H9 (cell line): Measurements from ENCODE around the gene HLA-F. TPM values are rescaled to one million over a fixed set of nuclear protein-coding genes. Genes with fewer than 3 reads are reported as not detected.

Experiments used
- DNase-seq: peaks from one replicate; pipeline ENCODE4 v3.0.0-alpha.2; 2017
- H2AFZ ChIP-seq: one replicate; pipeline ENCODE4 v1.6.1; 2013; ENCODE audit warnings: mild to moderate bottlenecking, low read length, control low read depth, moderate library complexity
- H2AK5ac ChIP-seq: 2 replicates; pipeline ENCODE4 v1.6.1; 2013; ENCODE audit warnings: low read length, control low read depth, mixed read lengths; ENCODE audit not compliant: insufficient read length
- H2BK120ac ChIP-seq: one replicate; pipeline ENCODE4 v1.6.1; 2013; ENCODE audit warnings: low read depth, mild to moderate bottlenecking, low read length, control low read depth, inconsistent platforms; ENCODE audit not compliant: poor library complexity, severe bottlenecking
- H2BK12ac ChIP-seq: 2 replicates; pipeline ENCODE4 v1.6.1; 2013; ENCODE audit warnings: low read length, control low read depth, mixed read lengths, low read depth; ENCODE audit not compliant: insufficient read length
- H2BK15ac ChIP-seq: 2 replicates; pipeline ENCODE4 v1.6.1; 2013; ENCODE audit warnings: low read depth, low read length, control low read depth
- H2BK20ac ChIP-seq: one replicate; pipeline ENCODE4 v1.6.1; 2013; ENCODE audit warnings: low read depth, mild to moderate bottlenecking, low read length, control low read depth, inconsistent platforms; ENCODE audit not compliant: poor library complexity, severe bottlenecking
- H2BK5ac ChIP-seq: 2 replicates; pipeline ENCODE4 v1.6.1; 2013; ENCODE audit warnings: low read length, control low read depth, mixed read lengths; ENCODE audit not compliant: insufficient read length
- H3K14ac ChIP-seq: 2 replicates; pipeline ENCODE4 v1.6.1; 2013; ENCODE audit warnings: low read length, control low read depth; ENCODE audit not compliant: insufficient read depth
- H3K18ac ChIP-seq: 2 replicates; pipeline ENCODE4 v1.6.1; 2013; ENCODE audit warnings: low read depth, mild to moderate bottlenecking, mixed read lengths, low read length, control low read depth; ENCODE audit not compliant: insufficient read length
- H3K23ac ChIP-seq: 2 replicates; pipeline ENCODE4 v1.6.1; 2013; ENCODE audit warnings: low read length, control low read depth, mixed read lengths, low read depth; ENCODE audit not compliant: insufficient read length
- H3K23me2 ChIP-seq: 2 replicates; pipeline ENCODE4 v1.6.1; 2013; ENCODE audit warnings: low read depth, mild to moderate bottlenecking, mixed read lengths, low read length, control low read depth; ENCODE audit not compliant: insufficient read length, poor library complexity, severe bottlenecking
- H3K27ac ChIP-seq: 2 replicates; pipeline ENCODE4 v1.5.1; 2013; ENCODE audit warnings: low read length, control low read depth, mixed read lengths, low read depth; ENCODE audit not compliant: insufficient read length
- H3K27me3 ChIP-seq: 2 replicates; pipeline ENCODE4 v1.6.1; 2013; ENCODE audit warnings: low read length, control low read depth, inconsistent platforms; ENCODE audit not compliant: insufficient read depth
- H3K4ac ChIP-seq: 2 replicates; pipeline ENCODE4 v1.6.1; 2013; ENCODE audit warnings: low read depth, mild to moderate bottlenecking, control low read depth, inconsistent platforms, low read length, moderate library complexity
- H3K4me1 ChIP-seq: 2 replicates; pipeline ENCODE4 v1.6.1; 2013; ENCODE audit warnings: low read length, control low read depth, inconsistent platforms; ENCODE audit not compliant: insufficient read depth
- H3K4me2 ChIP-seq: 2 replicates; pipeline ENCODE4 v1.6.1; 2013; ENCODE audit warnings: low read length, control low read depth, mixed read lengths; ENCODE audit not compliant: insufficient read length, insufficient read depth
- H3K56ac ChIP-seq: 2 replicates; pipeline ENCODE4 v1.6.1; 2013; ENCODE audit warnings: low read depth, mild to moderate bottlenecking, mixed read lengths, low read length, control low read depth; ENCODE audit not compliant: insufficient read length
- H3K79me1 ChIP-seq: 2 replicates; pipeline ENCODE4 v1.6.1; 2013; ENCODE audit warnings: low read depth, mild to moderate bottlenecking, moderate library complexity, low read length, control low read depth, inconsistent platforms; ENCODE audit not compliant: insufficient read depth, poor library complexity, severe bottlenecking
- H3K79me2 ChIP-seq: 2 replicates; pipeline ENCODE4 v1.6.1; 2013; ENCODE audit warnings: low read length, control low read depth, inconsistent platforms; ENCODE audit not compliant: insufficient read depth
- H3K9ac ChIP-seq: 2 replicates; pipeline ENCODE4 v1.6.1; 2013; ENCODE audit warnings: low read length, control low read depth, mixed read lengths; ENCODE audit not compliant: insufficient read length; ENCODE audit errors: extremely low read depth
- H3K9me3 ChIP-seq: one replicate; pipeline ENCODE4 v1.6.1; 2013; ENCODE audit warnings: low read depth, low read length, inconsistent platforms; ENCODE audit not compliant: control insufficient read depth
- H3T11ph ChIP-seq: one replicate; pipeline ENCODE4 v1.6.1; 2013; ENCODE audit warnings: mild to moderate bottlenecking, low read length, control low read depth, inconsistent platforms
- H4K20me1 ChIP-seq: one replicate; pipeline ENCODE4 v1.6.1; 2013; ENCODE audit not compliant: control insufficient read depth, insufficient read length, insufficient read depth
- H4K5ac ChIP-seq: 2 replicates; pipeline ENCODE4 v1.6.1; 2013; ENCODE audit warnings: low read depth, mild to moderate bottlenecking, mixed read lengths, low read length, control low read depth; ENCODE audit not compliant: insufficient read length
- H4K8ac ChIP-seq: replicated peaks from 2 replicates; pipeline ENCODE4 v1.6.1; 2013; ENCODE audit warnings: low read length, control low read depth, mixed read lengths, low read depth; ENCODE audit not compliant: insufficient read length
- H4K91ac ChIP-seq: 2 replicates; pipeline ENCODE4 v1.6.1; 2013; ENCODE audit warnings: low read depth, mild to moderate bottlenecking, moderate library complexity, mixed read lengths, low read length, control low read depth; ENCODE audit not compliant: insufficient read length
- H3K27ac Mint-ChIP-seq, 3 experiments: 2 replicates in 2 of 3; 3 replicates in 1 of 3; pipeline ENCODE4 v1.8.0; 2020 to 2021; ENCODE audit warnings: mixed read lengths in 3 of 3, mild to moderate bottlenecking in 1 of 3, moderate library complexity in 1 of 3
- H3K27me3 Mint-ChIP-seq: 2 replicates; pipeline ENCODE4 v1.8.0; 2021; ENCODE audit warnings: low read depth, mild to moderate bottlenecking, moderate library complexity, mixed read lengths
- H3K36me3 Mint-ChIP-seq, 3 experiments: 2 replicates in 2 of 3; 3 replicates in 1 of 3; pipeline ENCODE4 v1.8.0; 2020 to 2021; ENCODE audit warnings: low read depth in 3 of 3, mixed read lengths in 3 of 3; ENCODE audit not compliant: insufficient read depth in 1 of 3
- H3K4me1 Mint-ChIP-seq, 2 experiments: 2 replicates each; pipeline ENCODE4 v1.8.0; 2020; ENCODE audit warnings: mixed read lengths in 2 of 2
- H3K4me3 Mint-ChIP-seq, 2 experiments: 2 replicates in 1 of 2; 3 replicates in 1 of 2; pipeline ENCODE4 v1.8.0; 2020 to 2021; ENCODE audit warnings: mild to moderate bottlenecking in 2 of 2, mixed read lengths in 2 of 2, moderate library complexity in 1 of 2
- H3K9me3 Mint-ChIP-seq, 2 experiments: 2 replicates in 1 of 2; 3 replicates in 1 of 2; pipeline ENCODE4 v1.8.0; 2020; ENCODE audit warnings: mild to moderate bottlenecking in 2 of 2, mixed read lengths in 2 of 2, moderate library complexity in 1 of 2
- CTCF ChIP-seq: fragments of 200-600 bp; sonication (generic); conservative IDR thresholded peaks from 3 replicates; pipeline ENCODE4 v1.8.0; 2021; ENCODE audit warnings: antibody characterized with exemption, mild to moderate bottlenecking
- WGBS: extraction: QIAGEN DNeasy Blood & Tissue Kit; methylation state at CpG from one replicate; pipeline ENCODE4 v1.1.7; 2013; ENCODE audit warnings: missing lambda C conversion rate, low lambda C conversion rate, mixed read lengths; ENCODE audit not compliant: insufficient read length; ENCODE audit errors: extremely low coverage; 5-methylcytosine and 5-hydroxymethylcytosine counted together
- total RNA-seq: library from RNA; stranded (reverse); gene quantifications from 2 replicates; pipeline ENCODE4 v1.2.1, GENCODE V29; 2021

HLA-F gene
- total RNA-seq, 1 experiment from 2014 or later, result 7.4 TPM

- Histone ChIP-seq H3K4me2 (no peak overlapping the region), H3K9me3 (no peaks in the 10 kb centered on the region), H2BK20ac (no peak overlapping the region), H4K20me1 (no peaks in the 10 kb centered on the region), H2BK15ac (no peak overlapping the region), H3K27ac (no peak overlapping the region), H2AK5ac (no peak overlapping the region), H3K23me2 (peaks cover 4% of the 10 kb centered on the region), H3K4me1 (no peaks in the 10 kb centered on the region), H3K27me3 (peaks cover 4% of the 10 kb centered on the region; the same call in 1 of the 2 replicates), H2AFZ (no peak overlapping the region), H3K79me2 (no peaks in the 10 kb centered on the region), H2BK5ac (no peak overlapping the region), H3K9ac (no peak overlapping the region), H3K79me1 (no peaks in the 10 kb centered on the region), H2BK120ac (no peak overlapping the region), H3T11ph (no peak overlapping the region), H2BK12ac (no peak overlapping the region), H3K23ac (no peak overlapping the region), H3K18ac (no peak overlapping the region), H4K91ac (no peak overlapping the region), H3K4ac (no peak overlapping the region), H4K5ac (no peak overlapping the region), H3K14ac (no peak overlapping the region), H3K56ac (no peak overlapping the region), H4K8ac (no peak overlapping the region)
- Mint-ChIP-seq H3K4me1 (peaks cover 11 to 12% of the 10 kb centered on the region in 2 experiments), H3K27ac (no peak overlapping the region), H3K36me3 (peaks cover 0 to 3% (median 2%) of the 10 kb centered on the region in 3 experiments; a peak in 3 of 7 replicates), H3K4me3 (no peak overlapping the region), H3K27me3 (peaks cover 51% of the 10 kb centered on the region), H3K9me3 (no peaks in the 10 kb centered on the region)
- no peak for DNase-seq
- WGBS, result no CpG with 5 or more reads among the region's 2 CpGs
- no peak for TF ChIP-seq CTCF
Observed at GRCh38 chr6:29727637-29728036, 4.4 kb downstream of the HLA-F start.
